Smooth muscle cell (in vitro differentiated cells): Measurements from ENCODE around the gene OGFOD2. TPM values are rescaled to one million over a fixed set of nuclear protein-coding genes. Genes with fewer than 3 reads are reported as not detected.

Source experiments
- DNase-seq: peaks from one replicate; lab custom pipeline; 2025; ENCODE audit not compliant: unreplicated experiment; lab: John Stamatoyannopoulos, UW
- H2AFZ ChIP-seq: fragments of 200-600 bp; sonication (generic); 2 replicates; pipeline ENCODE4 v1.6.0; 2016; ENCODE audit warnings: antibody characterized with exemption, low read depth, mild to moderate bottlenecking
- H3F3A ChIP-seq: fragments of 200-600 bp; sonication (generic); 2 replicates; pipeline ENCODE4 v1.6.0; 2017; ENCODE audit warnings: antibody characterized with exemption, low read depth
- H3K27ac ChIP-seq: fragments of 200-600 bp; sonication (generic); 2 replicates; pipeline ENCODE4 v1.5.1; 2016; ENCODE audit warnings: low read depth, mild to moderate bottlenecking
- H3K27me3 ChIP-seq: fragments of 200-600 bp; sonication (generic); 2 replicates; pipeline ENCODE4 v1.6.1; 2016; ENCODE audit warnings: low read depth, mild to moderate bottlenecking
- H3K36me3 ChIP-seq: fragments of 200-600 bp; sonication (generic); 2 replicates; pipeline ENCODE4 v1.5.1; 2016; ENCODE audit warnings: low read depth
- H3K4me1 ChIP-seq: fragments of 200-600 bp; sonication (generic); 2 replicates; pipeline ENCODE4 v1.5.1; 2016; ENCODE audit warnings: low read depth
- H3K4me2 ChIP-seq: fragments of 200-600 bp; sonication (generic); 2 replicates; pipeline ENCODE4 v1.6.0; 2016; ENCODE audit warnings: mild to moderate bottlenecking
- H3K4me3 ChIP-seq: fragments of 200-600 bp; sonication (generic); 2 replicates; pipeline ENCODE4 v1.5.1; 2016; ENCODE audit warnings: mild to moderate bottlenecking
- H3K79me2 ChIP-seq: fragments of 200-600 bp; sonication (generic); 2 replicates; pipeline ENCODE4 v1.6.0; 2016; ENCODE audit warnings: low read depth, mild to moderate bottlenecking
- H3K9ac ChIP-seq: fragments of 200-600 bp; sonication (generic); 2 replicates; pipeline ENCODE4 v1.6.0; 2016; ENCODE audit warnings: low read depth
- H3K9me3 ChIP-seq: fragments of 200-600 bp; sonication (generic); replicated peaks from 2 replicates; pipeline ENCODE4 v1.5.1; 2016; ENCODE audit warnings: low read depth
- H4K20me1 ChIP-seq: fragments of 200-600 bp; sonication (generic); 2 replicates; pipeline ENCODE4 v1.6.0; 2016; ENCODE audit warnings: low read depth
- WGBS: methylation state at CpG from one replicate; pipeline ENCODE4 v1.1.7; 2016; ENCODE audit warnings: low lambda C conversion rate; 5-methylcytosine and 5-hydroxymethylcytosine counted together
- polyA plus RNA-seq: library from polyadenylated mRNA; unstranded; fragments of >200 nt; fragmentation: Nextera tagmentation; extraction: Ambion mirVana; gene quantifications from 2 replicates; pipeline ENCODE4 v1.2.1, GENCODE V29; 2016
- total RNA-seq: library from RNA; depleted of rRNA; stranded (reverse); fragments of >200 nt; gene quantifications from 2 replicates; pipeline ENCODE4 v1.2.3, GENCODE V29; 2014
- TF ChIP-seq, protein P1 (sequence below): fragments of 200-600 bp; sonication (generic); IDR thresholded peaks from 2 replicates; pipeline ENCODE4 v1.5.1; 2017; ENCODE audit warnings: borderline replicate concordance, mild to moderate bottlenecking, antibody characterized with exemption; ENCODE audit not compliant: insufficient read depth, poor library complexity, severe bottlenecking

The OGFOD2 gene
- total and polyA plus RNA-seq, 2 experiments from 2014 or later, result 9.7 to 15.8 TPM

DNA sequence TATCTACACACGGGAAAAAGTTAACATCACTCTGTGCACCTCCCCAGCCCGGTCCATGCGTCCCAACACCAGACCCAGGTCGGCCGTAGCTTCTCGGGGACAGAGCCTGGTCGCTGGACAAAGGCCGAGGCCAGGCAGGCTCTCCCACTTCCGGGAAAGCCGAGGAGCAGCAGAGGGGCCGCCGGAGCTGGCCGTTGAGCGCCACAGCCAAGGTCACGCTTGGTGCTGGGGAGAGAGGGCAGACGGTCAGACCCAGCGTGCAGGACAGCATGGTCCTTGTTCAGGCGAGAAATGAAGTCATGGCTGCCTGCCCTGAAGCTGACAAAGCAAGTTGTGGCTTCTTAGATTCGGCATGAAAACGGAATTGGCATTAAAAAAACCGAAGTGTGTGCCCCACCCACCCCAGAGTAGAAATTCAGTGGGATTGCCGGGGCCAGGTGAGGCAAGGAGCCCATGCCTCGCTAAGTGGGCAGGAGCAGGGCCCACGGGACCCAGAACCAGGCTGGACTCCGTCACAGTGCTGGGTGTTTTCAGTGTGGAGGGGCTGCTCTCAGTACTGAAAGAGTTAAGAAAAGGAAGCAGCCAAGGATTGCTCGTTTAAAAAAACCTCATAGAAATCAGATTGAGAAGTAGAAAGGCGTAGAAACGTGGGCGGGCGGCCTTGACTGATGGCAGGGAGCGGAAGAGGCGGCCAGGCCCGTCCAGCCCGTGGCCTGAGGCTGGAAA is 9.7 kb downstream of the OGFOD2 start:
- peak overlapping the region; percentile 18 for H3K27ac ChIP-seq
- H3K79me2 ChIP-seq, result peaks cover 31% of the 10 kb centered on the region
- H3F3A ChIP-seq, result no peaks in the 10 kb centered on the region
- H3K9me3 ChIP-seq, result no peaks in the 10 kb centered on the region
- H3K4me3 ChIP-seq, result no peak overlapping the region
- DNase-seq, result no peak
- TF ChIP-seq, protein P1, sequence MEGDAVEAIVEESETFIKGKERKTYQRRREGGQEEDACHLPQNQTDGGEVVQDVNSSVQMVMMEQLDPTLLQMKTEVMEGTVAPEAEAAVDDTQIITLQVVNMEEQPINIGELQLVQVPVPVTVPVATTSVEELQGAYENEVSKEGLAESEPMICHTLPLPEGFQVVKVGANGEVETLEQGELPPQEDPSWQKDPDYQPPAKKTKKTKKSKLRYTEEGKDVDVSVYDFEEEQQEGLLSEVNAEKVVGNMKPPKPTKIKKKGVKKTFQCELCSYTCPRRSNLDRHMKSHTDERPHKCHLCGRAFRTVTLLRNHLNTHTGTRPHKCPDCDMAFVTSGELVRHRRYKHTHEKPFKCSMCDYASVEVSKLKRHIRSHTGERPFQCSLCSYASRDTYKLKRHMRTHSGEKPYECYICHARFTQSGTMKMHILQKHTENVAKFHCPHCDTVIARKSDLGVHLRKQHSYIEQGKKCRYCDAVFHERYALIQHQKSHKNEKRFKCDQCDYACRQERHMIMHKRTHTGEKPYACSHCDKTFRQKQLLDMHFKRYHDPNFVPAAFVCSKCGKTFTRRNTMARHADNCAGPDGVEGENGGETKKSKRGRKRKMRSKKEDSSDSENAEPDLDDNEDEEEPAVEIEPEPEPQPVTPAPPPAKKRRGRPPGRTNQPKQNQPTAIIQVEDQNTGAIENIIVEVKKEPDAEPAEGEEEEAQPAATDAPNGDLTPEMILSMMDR, result no peak
- H3K36me3 ChIP-seq, result no peaks in the 10 kb centered on the region
- H4K20me1 ChIP-seq, result peaks cover 8% of the 10 kb centered on the region
- WGBS, result 79% methylated on average over 34 of the region's 34 CpGs
- no peak overlapping the region for H2AFZ ChIP-seq
- no peak overlapping the region for H3K9ac ChIP-seq
- H3K27me3 ChIP-seq, result no peaks in the 10 kb centered on the region
- peaks cover 13% of the 10 kb centered on the region for H3K4me1 ChIP-seq
- no peak overlapping the region for H3K4me2 ChIP-seq

DNA sequence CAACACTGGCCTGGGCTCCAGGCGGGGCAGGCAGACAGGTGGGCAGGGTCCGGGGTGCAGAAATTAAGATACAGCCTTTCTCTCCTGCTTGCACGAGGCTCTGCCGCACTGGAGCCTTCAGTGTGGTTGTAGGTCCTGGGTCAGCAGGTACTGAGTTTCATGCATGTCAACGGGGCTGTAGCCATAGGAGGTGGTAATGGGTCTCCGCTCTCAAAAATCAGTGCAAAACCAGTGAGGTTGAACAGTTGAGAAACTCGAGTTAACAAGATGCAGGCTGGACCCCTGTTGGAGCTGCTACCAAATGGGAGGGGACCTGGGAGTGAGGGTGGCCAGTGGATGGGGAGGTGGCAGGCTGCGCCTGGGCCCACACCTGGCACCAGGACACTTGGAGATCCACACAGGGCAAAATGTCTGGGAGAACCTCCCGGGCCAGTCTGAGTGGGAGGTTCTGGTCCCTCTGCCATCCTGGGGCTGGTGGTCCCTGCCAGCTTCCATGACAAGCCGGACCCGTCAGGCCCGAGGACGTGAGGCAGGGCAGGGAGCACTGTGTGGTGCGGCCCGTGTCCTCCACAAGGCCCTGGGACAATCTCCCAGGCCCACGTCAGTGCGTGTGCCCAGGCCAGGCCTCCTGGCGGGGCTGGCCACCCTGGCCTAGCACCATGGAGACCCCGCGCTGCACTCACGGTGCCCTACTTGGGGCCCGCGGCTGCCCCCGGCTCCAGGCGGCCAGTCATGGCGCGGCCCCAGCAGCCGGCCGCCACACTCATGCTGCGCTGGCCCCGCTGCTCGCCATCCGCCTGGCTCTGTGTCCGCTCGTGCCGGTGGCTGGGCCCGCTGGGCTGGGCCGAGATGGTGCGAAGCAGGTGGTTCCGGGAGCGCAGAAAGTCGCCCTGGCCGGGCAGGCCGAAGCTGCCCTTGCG is 10.6 kb downstream of the OGFOD2 start:
- no peak for DNase-seq
- 95% methylated on average over 42 of the region's 45 CpGs for WGBS
- H3K9ac ChIP-seq, result no peak overlapping the region
- H3K9me3 ChIP-seq, result no peaks in the 10 kb centered on the region
- no peak overlapping the region for H3K4me2 ChIP-seq
- TF ChIP-seq, protein P1, result no peak
- peaks cover 24% of the 10 kb centered on the region for H3K79me2 ChIP-seq
- no peak overlapping the region for H2AFZ ChIP-seq
- no peaks in the 10 kb centered on the region for H3K36me3 ChIP-seq
- no peaks in the 10 kb centered on the region for H3F3A ChIP-seq
- no peaks in the 10 kb centered on the region for H3K27me3 ChIP-seq
- H3K4me3 ChIP-seq, result no peak overlapping the region
- peaks cover 13% of the 10 kb centered on the region for H3K4me1 ChIP-seq
- H3K27ac ChIP-seq, result no peak overlapping the region
- peaks cover 8% of the 10 kb centered on the region for H4K20me1 ChIP-seq

GRCh38 chr12:122986258-122986871 is 11.3 kb downstream of the OGFOD2 start:
- Histone ChIP-seq H2AFZ (no peak overlapping the region), H4K20me1 (peaks cover 7% of the 10 kb centered on the region), H3K27ac (no peak overlapping the region), H3K4me2 (no peak overlapping the region), H3K27me3 (no peaks in the 10 kb centered on the region), H3K9ac (no peak overlapping the region), H3K4me3 (no peak overlapping the region), H3K9me3 (no peaks in the 10 kb centered on the region), H3K4me1 (peaks cover 12% of the 10 kb centered on the region), H3K36me3 (no peaks in the 10 kb centered on the region), H3K79me2 (peaks cover 16% of the 10 kb centered on the region), H3F3A (no peaks in the 10 kb centered on the region)
- TF ChIP-seq, protein P1, result no peak
- DNase-seq, result no peak
- 96% methylated on average over 36 of the region's 40 CpGs for WGBS
